Measurements from ENCODE around the gene RBM46.

GRCh38 chr4:154741131-154741665 is 39.9 kb upstream of the RBM46 start:
- TF ChIP-seq, protein P1, sequence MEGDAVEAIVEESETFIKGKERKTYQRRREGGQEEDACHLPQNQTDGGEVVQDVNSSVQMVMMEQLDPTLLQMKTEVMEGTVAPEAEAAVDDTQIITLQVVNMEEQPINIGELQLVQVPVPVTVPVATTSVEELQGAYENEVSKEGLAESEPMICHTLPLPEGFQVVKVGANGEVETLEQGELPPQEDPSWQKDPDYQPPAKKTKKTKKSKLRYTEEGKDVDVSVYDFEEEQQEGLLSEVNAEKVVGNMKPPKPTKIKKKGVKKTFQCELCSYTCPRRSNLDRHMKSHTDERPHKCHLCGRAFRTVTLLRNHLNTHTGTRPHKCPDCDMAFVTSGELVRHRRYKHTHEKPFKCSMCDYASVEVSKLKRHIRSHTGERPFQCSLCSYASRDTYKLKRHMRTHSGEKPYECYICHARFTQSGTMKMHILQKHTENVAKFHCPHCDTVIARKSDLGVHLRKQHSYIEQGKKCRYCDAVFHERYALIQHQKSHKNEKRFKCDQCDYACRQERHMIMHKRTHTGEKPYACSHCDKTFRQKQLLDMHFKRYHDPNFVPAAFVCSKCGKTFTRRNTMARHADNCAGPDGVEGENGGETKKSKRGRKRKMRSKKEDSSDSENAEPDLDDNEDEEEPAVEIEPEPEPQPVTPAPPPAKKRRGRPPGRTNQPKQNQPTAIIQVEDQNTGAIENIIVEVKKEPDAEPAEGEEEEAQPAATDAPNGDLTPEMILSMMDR (conservative IDR thresholded peaks at IDR 0.05; ENCODE audit: low read length), result no peak
- TF ChIP-seq EZH2phosphoT487 (IDR thresholded peaks at IDR 0.05; ENCODE audit: borderline replicate concordance), result no peak
